H1 (cell line): ENCODE data around the gene AUH. TPM values are rescaled to one million over a fixed set of nuclear protein-coding genes. Genes with fewer than 3 reads are reported as not detected.

Experiments used
- CTCF ChIA-PET: fragments of 300-600 bp; sonication (Branson Sonifier 250); formaldehyde crosslinking; loops from one replicate; lab custom pipeline; 2021; ENCODE audit not compliant: partially characterized antibody; lab: Charles Lee
- POLR2A ChIA-PET: fragments of 300-600 bp; sonication (Branson Sonifier 250); formaldehyde crosslinking; loops from one replicate; lab custom pipeline; 2021; ENCODE audit warnings: inconsistent platforms; ENCODE audit not compliant: partially characterized antibody; lab: Charles Lee
- DNase-seq, 2 experiments: peaks; one replicate each; pipeline versions ENCODE4 v3.0.0 to v3.0.0-alpha.2; 2010 to 2022; ENCODE audit warnings: low spot score in 2 of 2, low read depth in 1 of 2, mixed read lengths in 1 of 2
- FAIRE-seq: peaks from 2 replicates; lab custom pipeline; 2011; peaks lifted over from hg19 to GRCh38; lab: Jason Lieb, UNC
- H2AFZ ChIP-seq: 2 replicates; pipeline ENCODE4 v1.8.1; 2012; ENCODE audit warnings: low read length, inconsistent platforms
- H2AK5ac ChIP-seq: 2 replicates; pipeline ENCODE4 v1.6.1; 2013; ENCODE audit warnings: low read depth, low read length
- H2BK120ac ChIP-seq: replicated peaks from 2 replicates; pipeline ENCODE3; 2013; ENCODE audit warnings: low read depth, low read length, inconsistent platforms
- H2BK12ac ChIP-seq: 2 replicates; pipeline ENCODE4 v1.6.1; 2013; ENCODE audit warnings: low read depth, low read length
- H2BK15ac ChIP-seq: 2 replicates; pipeline ENCODE4 v1.6.1; 2013; ENCODE audit warnings: low read length
- H2BK20ac ChIP-seq: 2 replicates; pipeline ENCODE4 v1.6.1; 2013; ENCODE audit warnings: low read length
- H2BK5ac ChIP-seq: 2 replicates; pipeline ENCODE4 v1.6.1; 2013; ENCODE audit warnings: low read depth, low read length
- H3K14ac ChIP-seq: 2 replicates; pipeline ENCODE4 v1.6.1; 2013; ENCODE audit warnings: inconsistent platforms; ENCODE audit not compliant: insufficient read length
- H3K18ac ChIP-seq: 2 replicates; pipeline ENCODE4 v1.6.1; 2013; ENCODE audit warnings: low read length; ENCODE audit errors: extremely low read depth
- H3K23ac ChIP-seq: 2 replicates; pipeline ENCODE4 v1.6.1; 2013; ENCODE audit warnings: inconsistent platforms; ENCODE audit not compliant: insufficient read length
- H3K23me2 ChIP-seq: 2 replicates; pipeline ENCODE4 v1.6.1; 2013; ENCODE audit warnings: low read depth, low read length
- H3K27ac ChIP-seq: 2 replicates; pipeline ENCODE4 v1.6.1; 2011; ENCODE audit warnings: low read depth, low read length, inconsistent platforms
- H3K27me3 ChIP-seq, 4 experiments: replicated peaks in 1 of 4; 1 replicate in 1 of 4; 2 replicates in 3 of 4; pipeline versions ENCODE4 v1.6.1 to v1.8.1; 2011 to 2013; ENCODE audit warnings: low read length in 3 of 4, mild to moderate bottlenecking in 3 of 4, inconsistent platforms in 2 of 4, mixed read lengths in 2 of 4, moderate library complexity in 1 of 4; ENCODE audit not compliant: control insufficient read depth in 3 of 4, insufficient read depth in 3 of 4; ENCODE audit errors: extremely low read depth in 1 of 4
- H3K36me3 ChIP-seq, 4 experiments: 2 replicates each; pipeline versions ENCODE4 v1.6.1 to v1.8.1; 2011 to 2013; ENCODE audit warnings: mild to moderate bottlenecking in 4 of 4, low read length in 3 of 4, moderate library complexity in 2 of 4, control low read depth in 1 of 4, inconsistent platforms in 1 of 4; ENCODE audit not compliant: insufficient read depth in 4 of 4, control insufficient read depth in 2 of 4
- H3K4ac ChIP-seq: replicated peaks from 2 replicates; pipeline ENCODE3; 2013; ENCODE audit warnings: low read length, low read depth, mixed read lengths, inconsistent platforms; ENCODE audit not compliant: insufficient read length
- H3K4me1 ChIP-seq, 4 experiments: replicated peaks in 1 of 4; 1 replicate in 1 of 4; 2 replicates in 3 of 4; pipeline versions ENCODE4 v1.6.1 to v1.8.1; 2011 to 2013; ENCODE audit warnings: low read length in 3 of 4, inconsistent platforms in 2 of 4, mixed read lengths in 1 of 4; ENCODE audit not compliant: insufficient read depth in 4 of 4, control insufficient read depth in 3 of 4
- H3K4me2 ChIP-seq, 2 experiments: 2 replicates each; pipeline versions ENCODE4 v1.6.1 to v1.8.1; 2011 to 2013; ENCODE audit warnings: low read depth in 2 of 2, low read length in 2 of 2, control low read depth in 1 of 2, inconsistent platforms in 1 of 2, mild to moderate bottlenecking in 1 of 2; ENCODE audit not compliant: insufficient read depth in 1 of 2
- H3K4me3 ChIP-seq, 4 experiments: fragments of 200-600, 300-600 bp in 1 of 4; sonication (generic), shearing (Covaris generic), sonication (Bioruptor Twin) in 1 of 4; 2 replicates each; pipeline versions ENCODE4 v1.5.1 to v1.8.1; 2011 to 2016; ENCODE audit warnings: low read length in 4 of 4, low read depth in 3 of 4, control low read depth in 2 of 4, inconsistent platforms in 2 of 4, mild to moderate bottlenecking in 2 of 4, mixed read lengths in 1 of 4, moderate library complexity in 1 of 4; ENCODE audit not compliant: insufficient read depth in 2 of 4; ENCODE audit errors: extremely low read depth in 1 of 4
- H3K56ac ChIP-seq: replicated peaks from 2 replicates; pipeline ENCODE3; 2013; ENCODE audit warnings: low read depth, mild to moderate bottlenecking, mixed read lengths, low read length, inconsistent platforms; ENCODE audit not compliant: insufficient read length
- H3K79me1 ChIP-seq: 2 replicates; pipeline ENCODE4 v1.6.1; 2013; ENCODE audit warnings: low read depth, low read length, control low read depth
- H3K79me2 ChIP-seq, 2 experiments: 2 replicates each; pipeline versions ENCODE4 v1.6.1 to v1.8.1; 2012 to 2013; ENCODE audit warnings: low read length in 2 of 2, mild to moderate bottlenecking in 2 of 2, inconsistent platforms in 1 of 2; ENCODE audit not compliant: insufficient read depth in 2 of 2, control insufficient read depth in 1 of 2
- H3K9ac ChIP-seq, 4 experiments: replicated peaks in 1 of 4; 1 replicate in 1 of 4; 2 replicates in 3 of 4; pipeline versions ENCODE4 v1.6.1 to v1.8.1; 2011 to 2013; ENCODE audit warnings: low read depth in 3 of 4, low read length in 3 of 4, control low read depth in 2 of 4, mild to moderate bottlenecking in 2 of 4, moderate library complexity in 2 of 4, inconsistent platforms in 1 of 4; ENCODE audit errors: extremely low read depth in 1 of 4
- H3K9me3 ChIP-seq, 2 experiments: 2 replicates each; pipeline versions ENCODE4 v1.6.1 to v1.8.1; 2012 to 2013; ENCODE audit warnings: mild to moderate bottlenecking in 2 of 2, moderate library complexity in 2 of 2, control low read depth in 1 of 2, inconsistent platforms in 1 of 2, low read depth in 1 of 2, low read length in 1 of 2, mixed read lengths in 1 of 2; ENCODE audit not compliant: insufficient read depth in 2 of 2
- H4K20me1 ChIP-seq, 2 experiments: replicated peaks in 1 of 2; 2 replicates each; pipeline versions ENCODE3 to v1.8.1; 2011 to 2013; ENCODE audit warnings: inconsistent platforms in 2 of 2, low read length in 2 of 2, mild to moderate bottlenecking in 1 of 2; ENCODE audit not compliant: insufficient read depth in 2 of 2, control insufficient read depth in 1 of 2
- H4K5ac ChIP-seq: 2 replicates; pipeline ENCODE4 v1.6.1; 2013; ENCODE audit warnings: low read length, low read depth, mixed read lengths, inconsistent platforms; ENCODE audit not compliant: insufficient read length
- H4K8ac ChIP-seq: 2 replicates; pipeline ENCODE4 v1.8.0; 2013; ENCODE audit warnings: mild to moderate bottlenecking, moderate library complexity, low read length, inconsistent platforms; ENCODE audit not compliant: insufficient read depth; ENCODE audit errors: extremely low read depth
- H4K91ac ChIP-seq: replicated peaks from 2 replicates; pipeline ENCODE3; 2013; ENCODE audit warnings: low read length, mixed read lengths, inconsistent platforms; ENCODE audit not compliant: insufficient read length
- BRCA1 ChIP-seq: IDR thresholded peaks from 2 replicates; pipeline ENCODE4 v1.6.1; 2012; ENCODE audit warnings: low read depth, low read length, improper control_type of control experiment
- POLR2A ChIP-seq, 2 experiments: IDR thresholded peaks; 1 replicate in 1 of 2; 2 replicates in 1 of 2; pipeline ENCODE4 v1.6.1; 2011; ENCODE audit warnings: low read depth in 2 of 2, low read length in 2 of 2, mild to moderate bottlenecking in 2 of 2; ENCODE audit errors: control extremely low read depth in 1 of 2
- POU5F1 ChIP-seq: IDR thresholded peaks from 2 replicates; pipeline ENCODE4 v1.6.1; 2011; ENCODE audit warnings: low read depth, mild to moderate bottlenecking, low read length, moderate library complexity
- WGBS, 2 experiments: shearing (Covaris generic) in 1 of 2; methylation state at CpG; one replicate each; pipeline versions ENCODE4 v1.1.6 to v1.1.7; 2013 to 2015; ENCODE audit warnings: low lambda C conversion rate in 2 of 2, mixed read lengths in 2 of 2, inconsistent platforms in 1 of 2, low coverage in 1 of 2, missing lambda C conversion rate in 1 of 2; ENCODE audit not compliant: insufficient replicate concordance in 2 of 2, insufficient coverage in 1 of 2, insufficient read length in 1 of 2; ENCODE audit errors: extremely low coverage in 1 of 2, missing lambda C conversion rate in 1 of 2; 5-methylcytosine and 5-hydroxymethylcytosine counted together
- polyA plus RNA-seq, 7 experiments: library from polyadenylated mRNA; depleted of rRNA in 3 of 7; stranded (reverse) in 5 of 7; unstranded in 2 of 7; fragments of >200 nt in 5 of 7; fragments of 200-250 nt in 2 of 7; gene quantifications; 1 replicate in 5 of 7; 2 replicates in 1 of 7; 4 replicates in 1 of 7; pipeline versions ENCODE4 v1.2.1 to v1.2.3, GENCODE V29; 2011 to 2013; ENCODE audit warnings: missing spikeins in 2 of 7, mixed read lengths in 2 of 7
- total RNA-seq: library from RNA; stranded (reverse); fragmentation: NEBNext Ultra II Directional; extraction: Animal tissue kit (Norgen Biotek cat#: 25700); gene quantifications from 2 replicates; pipeline ENCODE4 v1.2.1, GENCODE V29; 2021

The AUH gene
- total and polyA plus RNA-seq, 2 of the 8 experiments (the other 6 are each of a cell fraction or from before 2014, with no cell fraction given) = 5.8 to 21.9 TPM

DNA sequence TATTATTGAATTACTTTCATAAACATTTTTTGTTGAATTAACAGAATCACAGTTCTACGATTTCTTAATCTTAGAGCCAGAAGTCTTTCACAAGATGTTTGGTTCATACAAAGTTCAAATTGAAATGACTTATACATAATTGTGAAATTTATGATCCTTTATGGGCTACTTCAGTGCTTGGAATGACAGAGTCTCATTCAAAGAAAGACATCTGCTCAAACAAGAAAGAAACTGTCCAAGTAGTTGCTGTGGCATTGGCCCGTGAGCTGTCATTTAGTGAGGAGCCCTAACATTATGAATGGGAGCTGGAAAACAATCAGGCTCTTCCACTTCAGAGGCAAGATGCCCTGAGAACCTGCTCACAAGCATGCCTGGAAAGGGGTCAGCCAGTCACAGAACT lies 63.4 kb downstream of the AUH start:
- no peaks in the 10 kb centered on the region for H3K79me1 ChIP-seq
- no peak overlapping the region for H2BK5ac ChIP-seq
- WGBS, 2 experiments = 90% methylated on average over 2 of the region's 2 CpGs; no CpG with 5 or more reads in 1 of the 2 experiments
- no peak overlapping the region for H4K5ac ChIP-seq
- TF ChIP-seq POU5F1 = no peak
- no peak for TF ChIP-seq POLR2A (IDR thresholded peaks at IDR 0.05; ENCODE audit: control extremely low read depth in 1 of 2, low read depth in 2 of 2, low read length in 2 of 2)
- no peak for TF ChIP-seq BRCA1
- no peak overlapping the region for H3K9ac ChIP-seq
- no peak overlapping the region for H3K4ac ChIP-seq
- H3K14ac ChIP-seq = no peak overlapping the region
- no peaks in the 10 kb centered on the region for H3K79me2 ChIP-seq
- H3K36me3 ChIP-seq = peaks cover 0 to 22% (median 4%) of the 10 kb centered on the region in 4 experiments; a peak in 5 of 8 replicates
- no peak for FAIRE-seq
- no peak overlapping the region for H2BK15ac ChIP-seq
- no peaks in the 10 kb centered on the region for H3K4me1 ChIP-seq
- ChIA-PET POLR2A (interaction anchor here (0.7 kb wide), 1 partner anchor 9 kb away, joined by 3 read pairs; no protein-coding TSS in a partner anchor), CTCF (no interaction called here)
- H2BK120ac ChIP-seq = no peak overlapping the region
- no peak overlapping the region for H2BK20ac ChIP-seq
- no peaks in the 10 kb centered on the region for H4K20me1 ChIP-seq
- no peak overlapping the region for H3K27ac ChIP-seq
- H3K9me3 ChIP-seq = no peaks in the 10 kb centered on the region
- H3K56ac ChIP-seq = no peak overlapping the region
- no peak overlapping the region for H2AK5ac ChIP-seq
- no peak overlapping the region for H3K4me2 ChIP-seq
- no peak for DNase-seq
- H3K18ac ChIP-seq = no peak overlapping the region
- H2BK12ac ChIP-seq = no peak overlapping the region
- H3K23ac ChIP-seq = no peak overlapping the region
- H2AFZ ChIP-seq = no peak overlapping the region
- H4K8ac ChIP-seq = no peak overlapping the region
- H4K91ac ChIP-seq = no peak overlapping the region
- no peak overlapping the region for H3K4me3 ChIP-seq
- no peaks in the 10 kb centered on the region for H3K27me3 ChIP-seq
- H3K23me2 ChIP-seq = no peaks in the 10 kb centered on the region
